MCF 10A (cell line): ENCODE measurements around the gene HADHB. TPM values are rescaled to one million over a fixed set of nuclear protein-coding genes. Genes with fewer than 3 reads are reported as not detected.
"Not testable (repeated sequence)": the region's sequence is repeated elsewhere in the genome, so short reads cannot be mapped to it uniquely, and the experiment has no call there.

ENCODE experiments used
- BruUV-seq: library from RNA; stranded (reverse); fragments of 400-500 nt; replicated peaks from 2 replicates; lab custom pipeline; 2021; lab: Mats Ljungman, UMichigan
- CTCF ChIA-PET: fragments of 300-600 bp; sonication (Branson Sonifier 250); formaldehyde crosslinking; extraction: SDS; loops from one replicate; lab custom pipeline; 2021; ENCODE audit warnings: antibody characterized with exemption, inconsistent platforms; lab: Yijun Ruan, JAX
- POLR2A ChIA-PET: fragments of 300-600, 350-650 bp; sonication (Branson Sonifier 250); formaldehyde crosslinking; extraction: SDS; loops from one replicate; lab custom pipeline; 2020; ENCODE audit warnings: antibody characterized with exemption, inconsistent platforms; lab: Yijun Ruan, JAX
- DNase-seq: peaks from one replicate; pipeline ENCODE4 v3.0.0-alpha.2; 2018; ENCODE audit not compliant: unreplicated experiment
- H3K27ac Mint-ChIP-seq: one replicate; pipeline ENCODE4 v1.8.0; 2022; ENCODE audit warnings: mild to moderate bottlenecking, low read depth, mixed read lengths; ENCODE audit not compliant: unreplicated experiment
- H3K27me3 Mint-ChIP-seq: one replicate; pipeline ENCODE4 v1.8.0; 2022; ENCODE audit warnings: mixed read lengths; ENCODE audit not compliant: insufficient read depth, unreplicated experiment
- H3K36me3 Mint-ChIP-seq: one replicate; pipeline ENCODE4 v1.8.0; 2022; ENCODE audit warnings: mild to moderate bottlenecking, moderate library complexity, mixed read lengths; ENCODE audit not compliant: insufficient read depth, unreplicated experiment
- H3K4me1 Mint-ChIP-seq: one replicate; pipeline ENCODE4 v1.8.0; 2022; ENCODE audit warnings: mixed read lengths; ENCODE audit not compliant: insufficient read depth, unreplicated experiment
- H3K4me3 Mint-ChIP-seq: one replicate; pipeline ENCODE4 v1.8.0; 2022; ENCODE audit warnings: mild to moderate bottlenecking, moderate library complexity, mixed read lengths; ENCODE audit not compliant: unreplicated experiment
- H3K9me3 Mint-ChIP-seq: one replicate; pipeline ENCODE4 v1.8.0; 2022; ENCODE audit warnings: mixed read lengths; ENCODE audit not compliant: unreplicated experiment
- CTCF ChIP-seq: fragments of 200-600 bp; IDR thresholded peaks from one replicate; pipeline ENCODE4 v1.8.0; 2022; ENCODE audit warnings: antibody characterized with exemption, mild to moderate bottlenecking; ENCODE audit not compliant: unreplicated experiment
- intact Hi-C: fragments of 100-400 bp; cut with micrococcal nuclease; formaldehyde crosslinking; loops from 2 replicates; pipeline ENCODE4 v1.14.1; 2022
- total RNA-seq: library from RNA; stranded (reverse); gene quantifications from 2 replicates; pipeline ENCODE4 v1.2.3, GENCODE V29; 2022

The HADHB gene
- total RNA-seq, 1 experiment from 2014 or later, result 143 TPM

GRCh38 chr2:26324903-26325302, 80.2 kb downstream of the HADHB start:
- no peak overlapping the region for H3K27ac Mint-ChIP-seq
- TF ChIP-seq CTCF, result no peak
- no peaks in the 10 kb centered on the region for H3K36me3 Mint-ChIP-seq
- no peaks in the 10 kb centered on the region for H3K27me3 Mint-ChIP-seq
- H3K4me3 Mint-ChIP-seq, result no peak overlapping the region
- CTCF ChIA-PET, result interaction anchor here (1.6 kb wide), 1 partner anchor 19 kb away, joined by 4 read pairs; no protein-coding TSS in a partner anchor
- BruUV-seq, result no TSS peak
- POLR2A ChIA-PET, result interaction anchor here (1.1 to 8.4 kb wide), 5 partner anchors 10 to 80 kb away, joined by 3 to 126 read pairs (median 7); partner anchors contain the start of genes HADHA and HADHB
- DNase-seq, result no peak
- no peaks in the 10 kb centered on the region for H3K9me3 Mint-ChIP-seq
- peaks cover 8% of the 10 kb centered on the region for H3K4me1 Mint-ChIP-seq
- intact Hi-C loops, result no loop called here

DNA sequence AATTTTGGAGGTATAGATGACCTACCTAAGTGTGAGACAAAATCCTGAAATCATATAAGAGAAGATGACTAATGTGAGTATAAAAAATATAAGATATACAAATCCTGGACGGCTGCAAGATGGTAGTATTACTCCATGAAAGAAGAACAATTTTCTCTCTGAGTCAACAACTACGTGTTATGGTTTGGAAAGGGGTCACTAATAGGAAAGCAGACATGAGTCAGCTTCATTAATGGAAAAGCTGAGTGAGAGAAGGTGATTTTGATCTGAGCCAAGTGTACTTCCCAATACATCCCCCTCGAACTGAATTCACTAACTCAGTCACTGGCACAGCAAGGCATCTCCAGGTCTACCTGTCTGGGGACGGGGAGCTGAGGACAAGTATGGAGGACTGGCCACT, 81.1 kb downstream of the HADHB start:
- Mint-ChIP-seq H3K4me1 (peaks cover 14% of the 10 kb centered on the region), H3K4me3 (no peak overlapping the region), H3K36me3 (no peaks in the 10 kb centered on the region), H3K27ac (no peak overlapping the region), H3K27me3 (no peaks in the 10 kb centered on the region), H3K9me3 (no peaks in the 10 kb centered on the region)
- no peak for TF ChIP-seq CTCF
- intact Hi-C loops, result no loop called here
- ChIA-PET POLR2A (interaction anchor here (0.9 to 8.4 kb wide), 6 partner anchors 11 to 92 kb away, joined by 3 to 126 read pairs (median 6); partner anchors contain the start of genes HADHA and HADHB), CTCF (interaction anchor here (0.6 to 1.6 kb wide), 4 partner anchors 20 to 144 kb away, joined by 3 to 4 read pairs (median 3); no protein-coding TSS in a partner anchor)
- no TSS peak for BruUV-seq
- DNase-seq, result peak; percentile 45

GRCh38 chr2:26326514-26326913, 81.8 kb downstream of the HADHB start:
- Mint-ChIP-seq H3K4me1 (peaks cover 14% of the 10 kb centered on the region), H3K4me3 (no peak overlapping the region), H3K27ac (no peak overlapping the region), H3K9me3 (no peaks in the 10 kb centered on the region), H3K27me3 (no peaks in the 10 kb centered on the region), H3K36me3 (no peaks in the 10 kb centered on the region)
- POLR2A ChIA-PET, result interaction anchor here (0.9 to 8.4 kb wide), 8 partner anchors 19 to 111 kb away, joined by 3 to 126 read pairs (median 6); partner anchors contain the start of genes HADHA, HADHB and SELENOI
- TF ChIP-seq CTCF, result no peak
- intact Hi-C loops, result no loop called here
- CTCF ChIA-PET, result interaction anchor here (0.6 to 1.6 kb wide), 7 partner anchors 10 to 251 kb away, joined by 3 to 4 read pairs (median 3); partner anchors contain the start of genes HADHA and HADHB
- no TSS peak for BruUV-seq
- no peak for DNase-seq

DNA sequence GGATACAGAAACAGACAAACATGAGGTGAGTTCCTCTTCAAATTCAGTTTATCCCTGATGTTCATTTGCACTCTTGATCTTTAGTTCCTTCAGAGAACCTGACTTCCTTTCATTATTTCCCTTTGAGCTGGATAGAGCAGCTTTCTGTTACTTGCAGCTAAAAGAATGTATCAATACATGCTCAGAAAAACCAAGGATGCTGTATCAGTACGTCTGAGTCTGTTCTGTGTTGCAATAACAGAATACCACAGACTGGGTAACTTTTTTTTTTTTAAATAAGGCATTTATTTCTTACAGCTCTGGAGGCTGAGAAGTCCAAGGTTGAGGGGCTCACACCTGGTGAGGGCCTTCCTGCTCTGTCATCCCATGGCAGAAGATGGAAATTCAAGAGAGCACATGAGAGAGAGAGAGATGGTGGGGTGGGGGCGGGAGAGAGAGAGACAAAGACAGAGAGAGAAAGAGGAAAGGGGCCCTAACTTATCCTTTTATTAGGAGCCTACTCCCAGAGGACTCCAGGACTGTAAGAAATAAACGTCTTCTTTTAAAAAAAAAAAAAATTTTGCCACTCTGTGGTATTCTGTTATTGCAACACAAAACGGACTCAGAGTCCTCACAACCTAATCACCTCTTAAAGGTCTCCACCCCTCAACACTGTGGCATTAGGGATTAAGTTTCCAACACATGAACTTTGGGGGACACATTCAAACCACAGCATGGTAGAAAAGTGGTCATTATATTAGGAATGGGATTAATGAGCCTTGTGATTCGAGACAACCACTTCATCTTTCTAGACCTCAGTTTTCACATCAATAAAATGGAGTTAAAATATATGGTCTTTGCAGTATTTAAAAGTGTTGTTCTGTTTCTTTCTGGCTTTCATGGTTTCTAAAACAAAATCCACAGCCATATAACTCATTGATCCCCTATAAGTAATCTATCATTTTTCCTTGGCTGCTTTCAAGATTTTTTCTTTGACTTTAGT, 82.8 kb downstream of the HADHB start:
- H3K27ac Mint-ChIP-seq, result no peak overlapping the region
- H3K9me3 Mint-ChIP-seq, result no peaks in the 10 kb centered on the region
- H3K27me3 Mint-ChIP-seq, result no peaks in the 10 kb centered on the region
- H3K4me3 Mint-ChIP-seq, result no peak overlapping the region
- POLR2A ChIA-PET, result interaction anchor here (0.6 to 8.4 kb wide), 17 partner anchors 17 to 113 kb away, joined by 3 to 126 read pairs (median 4); partner anchors contain the start of genes HADHA, HADHB and SELENOI
- BruUV-seq, result no TSS peak
- no peaks in the 10 kb centered on the region for H3K36me3 Mint-ChIP-seq
- no peak for TF ChIP-seq CTCF
- DNase-seq, result no peak
- CTCF ChIA-PET, result interaction anchor here (0.6 to 1.6 kb wide), 8 partner anchors 11 to 492 kb away, joined by 3 to 5 read pairs (median 3); partner anchors contain the start of genes HADHA and HADHB
- peaks cover 14% of the 10 kb centered on the region for H3K4me1 Mint-ChIP-seq
- intact Hi-C loops, result no loop called here

- H3K27me3 Mint-ChIP-seq, H3K9me3 Mint-ChIP-seq, DNase-seq, H3K27ac Mint-ChIP-seq, H3K36me3 Mint-ChIP-seq, H3K4me3 Mint-ChIP-seq, BruUV-seq, intact Hi-C loops: not testable (repeated sequence)
- H3K4me1 Mint-ChIP-seq, result peaks cover 14% of the 10 kb centered on the region
- POLR2A ChIA-PET, result interaction anchor here (2.0 to 8.4 kb wide), 6 partner anchors 15 to 91 kb away, joined by 6 to 126 read pairs (median 14); partner anchors contain the start of genes HADHA, HADHB and SELENOI
- CTCF ChIA-PET, result interaction anchor here (0.5 to 3.4 kb wide), 4 partner anchors 92 to 1510 kb away, joined by 3 to 19 read pairs (median 8); no protein-coding TSS in a partner anchor
Measured at GRCh38 chr2:26329083-26329482, 84.3 kb downstream of the HADHB start.
